Chondrocyte (in vitro differentiated cells): Measurements from ENCODE around the gene VAC14. TPM values are rescaled to one million over a fixed set of nuclear protein-coding genes. Genes with fewer than 3 reads are reported as not detected.

ENCODE experiments used
- DNase-seq: peaks from one replicate; pipeline ENCODE4 v3.0.0; 2021; ENCODE audit warnings: mixed read lengths, low spot score
- H3K27ac Mint-ChIP-seq: one replicate; pipeline ENCODE4 v1.8.0; 2021; ENCODE audit warnings: mild to moderate bottlenecking, moderate library complexity, mixed read lengths; ENCODE audit not compliant: unreplicated experiment
- H3K27me3 Mint-ChIP-seq: 2 replicates; pipeline ENCODE4 v1.8.0; 2021; ENCODE audit warnings: low read depth, mixed read lengths
- H3K36me3 Mint-ChIP-seq: 2 replicates; pipeline ENCODE4 v1.8.0; 2021; ENCODE audit warnings: low read depth, mixed read lengths
- H3K4me1 Mint-ChIP-seq: 2 replicates; pipeline ENCODE4 v1.8.0; 2021; ENCODE audit warnings: low read depth, mild to moderate bottlenecking, mixed read lengths
- H3K4me3 Mint-ChIP-seq: one replicate; pipeline ENCODE4 v1.8.0; 2021; ENCODE audit warnings: mild to moderate bottlenecking, moderate library complexity, mixed read lengths; ENCODE audit not compliant: unreplicated experiment
- H3K9me3 Mint-ChIP-seq: 2 replicates; pipeline ENCODE4 v1.8.0; 2021; ENCODE audit warnings: low read depth, mixed read lengths
- CTCF ChIP-seq: fragments of 200-600 bp; sonication (generic); IDR thresholded peaks from 2 replicates; pipeline ENCODE4 v1.5.0; 2021; ENCODE audit warnings: antibody characterized with exemption, mild to moderate bottlenecking, moderate library complexity
- total RNA-seq: library from RNA; stranded (reverse); gene quantifications from 3 replicates; pipeline ENCODE4 v1.2.1, GENCODE V29; 2021

The VAC14 gene
- total RNA-seq, 1 donor from 2014 or later: 37.9 TPM

- peaks cover 41% of the 10 kb centered on the region for H3K4me1 Mint-ChIP-seq
- no peak overlapping the region for H3K4me3 Mint-ChIP-seq
- H3K27ac Mint-ChIP-seq: peak overlapping the region; percentile 78
Measured at GRCh38 chr16:70805787-70806186, 4.8 kb upstream of the VAC14 start.

GRCh38 chr16:70805380-70805779 is 4.4 kb upstream of the VAC14 start:
- peaks cover 41% of the 10 kb centered on the region for H3K4me1 Mint-ChIP-seq
- H3K4me3 Mint-ChIP-seq: no peak overlapping the region
- TF ChIP-seq CTCF: no peak
- peak overlapping the region; percentile 83 for H3K27ac Mint-ChIP-seq
- peaks cover 8% of the 10 kb centered on the region for H3K9me3 Mint-ChIP-seq
- peaks cover 2% of the 10 kb centered on the region for H3K27me3 Mint-ChIP-seq
- DNase-seq: no peak
- no peaks in the 10 kb centered on the region for H3K36me3 Mint-ChIP-seq

More at GRCh38 chr16:70805787-70806186, 4.8 kb upstream of the VAC14 start:
- no peak for DNase-seq
- TF ChIP-seq CTCF: no peak
- Mint-ChIP-seq H3K36me3 (no peaks in the 10 kb centered on the region), H3K27me3 (peaks cover 2% of the 10 kb centered on the region), H3K9me3 (peaks cover 8% of the 10 kb centered on the region)

GRCh38 chr16:70804734-70805169 is 3.8 kb upstream of the VAC14 start:
- TF ChIP-seq CTCF: no peak
- no peak overlapping the region for H3K4me3 Mint-ChIP-seq
- H3K27me3 Mint-ChIP-seq: no peaks in the 10 kb centered on the region
- H3K4me1 Mint-ChIP-seq: peaks cover 48% of the 10 kb centered on the region
- H3K36me3 Mint-ChIP-seq: no peaks in the 10 kb centered on the region
- no peak for DNase-seq
- peak overlapping the region; percentile 83 for H3K27ac Mint-ChIP-seq
- peaks cover 8% of the 10 kb centered on the region for H3K9me3 Mint-ChIP-seq

- peaks cover 8% of the 10 kb centered on the region for H3K9me3 Mint-ChIP-seq
- no peaks in the 10 kb centered on the region for H3K27me3 Mint-ChIP-seq
- no peak for DNase-seq
- no peaks in the 10 kb centered on the region for H3K36me3 Mint-ChIP-seq
- peaks cover 51% of the 10 kb centered on the region for H3K4me1 Mint-ChIP-seq
- no peak overlapping the region for H3K4me3 Mint-ChIP-seq
- peak overlapping the region; percentile 83 for H3K27ac Mint-ChIP-seq
- no peak for TF ChIP-seq CTCF
Measured at GRCh38 chr16:70804153-70804733, 3.3 kb upstream of the VAC14 start.

GRCh38 chr16:70803319-70803718 is 2.4 kb upstream of the VAC14 start:
- H3K4me1 Mint-ChIP-seq: peaks cover 57% of the 10 kb centered on the region
- H3K4me3 Mint-ChIP-seq: no peak overlapping the region
- no peak for DNase-seq
- H3K36me3 Mint-ChIP-seq: no peaks in the 10 kb centered on the region
- TF ChIP-seq CTCF: no peak
- no peaks in the 10 kb centered on the region for H3K27me3 Mint-ChIP-seq
- peaks cover 8% of the 10 kb centered on the region for H3K9me3 Mint-ChIP-seq
- H3K27ac Mint-ChIP-seq: peak overlapping the region; percentile 19
